Measurements from ENCODE around the gene BSN.

DNA sequence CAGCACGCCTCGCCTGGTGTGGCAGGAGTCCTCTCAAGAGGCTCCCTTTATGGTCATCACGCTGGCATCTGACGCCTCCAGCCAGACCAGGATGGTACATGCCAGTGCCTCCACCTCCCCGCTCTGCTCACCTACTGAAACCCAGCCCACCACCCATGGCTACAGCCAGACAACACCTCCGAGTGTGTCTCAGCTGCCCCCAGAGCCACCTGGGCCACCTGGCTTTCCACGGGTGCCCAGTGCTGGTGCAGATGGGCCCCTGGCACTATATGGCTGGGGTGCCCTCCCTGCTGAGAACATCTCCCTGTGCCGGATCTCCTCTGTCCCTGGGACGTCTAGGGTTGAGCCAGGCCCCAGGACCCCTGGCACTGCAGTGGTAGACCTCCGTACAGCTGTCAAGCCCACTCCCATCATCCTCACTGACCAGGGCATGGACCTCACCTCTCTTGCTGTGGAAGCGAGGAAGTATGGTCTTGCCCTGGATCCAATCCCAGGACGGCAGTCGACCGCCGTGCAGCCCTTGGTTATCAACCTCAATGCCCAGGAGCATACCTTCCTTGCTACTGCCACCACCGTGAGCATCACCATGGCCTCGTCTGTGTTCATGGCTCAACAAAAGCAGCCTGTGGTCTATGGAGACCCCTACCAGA lies 100.0 kb downstream of the BSN start:
- TF ChIP-seq, protein P1, sequence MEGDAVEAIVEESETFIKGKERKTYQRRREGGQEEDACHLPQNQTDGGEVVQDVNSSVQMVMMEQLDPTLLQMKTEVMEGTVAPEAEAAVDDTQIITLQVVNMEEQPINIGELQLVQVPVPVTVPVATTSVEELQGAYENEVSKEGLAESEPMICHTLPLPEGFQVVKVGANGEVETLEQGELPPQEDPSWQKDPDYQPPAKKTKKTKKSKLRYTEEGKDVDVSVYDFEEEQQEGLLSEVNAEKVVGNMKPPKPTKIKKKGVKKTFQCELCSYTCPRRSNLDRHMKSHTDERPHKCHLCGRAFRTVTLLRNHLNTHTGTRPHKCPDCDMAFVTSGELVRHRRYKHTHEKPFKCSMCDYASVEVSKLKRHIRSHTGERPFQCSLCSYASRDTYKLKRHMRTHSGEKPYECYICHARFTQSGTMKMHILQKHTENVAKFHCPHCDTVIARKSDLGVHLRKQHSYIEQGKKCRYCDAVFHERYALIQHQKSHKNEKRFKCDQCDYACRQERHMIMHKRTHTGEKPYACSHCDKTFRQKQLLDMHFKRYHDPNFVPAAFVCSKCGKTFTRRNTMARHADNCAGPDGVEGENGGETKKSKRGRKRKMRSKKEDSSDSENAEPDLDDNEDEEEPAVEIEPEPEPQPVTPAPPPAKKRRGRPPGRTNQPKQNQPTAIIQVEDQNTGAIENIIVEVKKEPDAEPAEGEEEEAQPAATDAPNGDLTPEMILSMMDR (IDR thresholded peaks at IDR 0.05), result no peak
- no peak for TF ChIP-seq POLR2A (IDR thresholded peaks at IDR 0.05)

Data from right lobe of liver (tissue), 4 donors.